Cerebellar nuclear complex (tissue), 1 donor: ENCODE measurements around the gene CDT1.
"Not testable (repeated sequence)": the region's sequence is repeated elsewhere in the genome, so short reads cannot be mapped to it uniquely, and the experiment has no call there.

Source experiments
- DNase-seq, 2 experiments: peaks; one replicate each; lab custom pipeline; 2025; lab: John Stamatoyannopoulos, UW

Gene CDT1

DNA sequence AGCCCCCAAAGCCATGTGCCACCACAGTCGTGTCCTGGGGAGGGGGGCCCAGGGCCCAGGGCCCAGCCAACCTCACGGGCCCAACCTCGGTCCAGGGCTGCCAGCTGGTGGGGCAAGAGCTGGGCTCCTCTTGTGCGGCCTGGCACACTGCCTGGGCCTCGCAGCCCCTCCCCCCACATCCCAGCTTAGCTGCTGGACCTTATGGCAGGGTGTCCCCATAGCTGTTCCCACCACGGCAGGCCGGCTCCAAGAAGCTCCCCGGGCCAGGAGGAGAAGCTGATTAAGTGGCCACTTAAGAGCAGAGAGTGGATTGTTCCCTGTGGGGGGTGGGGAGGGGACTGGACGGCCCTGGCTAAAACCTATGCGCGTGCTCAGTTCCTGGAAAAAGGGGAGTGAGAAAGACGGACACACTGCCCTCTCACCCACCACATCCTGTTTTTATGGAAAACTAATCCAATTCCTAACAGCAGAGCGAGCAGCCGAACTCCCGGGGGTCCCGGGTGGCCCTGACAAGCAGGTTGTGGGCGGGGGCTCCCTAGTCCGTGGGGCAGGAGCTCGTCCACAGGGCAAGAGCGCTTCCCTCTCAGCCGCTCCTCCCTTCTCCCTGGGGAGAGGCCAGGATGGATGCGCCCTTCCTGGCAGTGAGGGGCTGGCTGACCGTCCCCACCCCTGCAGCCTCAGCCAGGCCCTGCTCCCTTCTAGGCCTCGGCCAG lies 35.4 kb upstream of the CDT1 start:
- DNase-seq = no peak

GRCh38 chr16:88769617-88770460 lies 33.8 kb upstream of the CDT1 start:
- no peak for DNase-seq

- DNase-seq = no peak
Observed at GRCh38 chr16:88770461-88771293, 32.9 kb upstream of the CDT1 start.

DNA sequence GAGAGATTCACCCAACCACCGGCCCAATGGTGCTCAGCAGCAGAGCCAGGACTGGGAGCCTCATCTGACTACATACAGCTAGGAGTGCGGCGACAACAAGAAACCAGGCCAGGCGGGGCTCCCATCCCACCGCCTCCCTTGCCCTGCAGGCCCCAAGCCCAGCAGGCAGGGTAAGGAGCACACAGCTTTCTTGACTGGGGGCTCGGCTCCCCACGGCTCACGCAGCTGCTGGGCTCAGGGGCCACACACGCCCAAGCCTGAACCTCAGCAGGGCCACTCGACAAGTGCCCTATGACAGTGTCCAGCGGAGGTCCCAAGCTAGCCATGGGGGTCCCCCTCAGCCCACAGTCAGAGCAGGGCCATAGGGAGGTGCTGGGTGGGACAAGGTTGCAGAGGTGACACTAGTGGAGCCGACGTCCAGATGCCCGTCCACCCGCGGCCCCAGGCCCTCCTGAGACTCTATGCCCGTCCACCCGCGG lies 32.3 kb upstream of the CDT1 start:
- DNase-seq = no peak

GRCh38 chr16:88771781-88772180 lies 31.8 kb upstream of the CDT1 start:
- DNase-seq = not testable (repeated sequence)

DNA sequence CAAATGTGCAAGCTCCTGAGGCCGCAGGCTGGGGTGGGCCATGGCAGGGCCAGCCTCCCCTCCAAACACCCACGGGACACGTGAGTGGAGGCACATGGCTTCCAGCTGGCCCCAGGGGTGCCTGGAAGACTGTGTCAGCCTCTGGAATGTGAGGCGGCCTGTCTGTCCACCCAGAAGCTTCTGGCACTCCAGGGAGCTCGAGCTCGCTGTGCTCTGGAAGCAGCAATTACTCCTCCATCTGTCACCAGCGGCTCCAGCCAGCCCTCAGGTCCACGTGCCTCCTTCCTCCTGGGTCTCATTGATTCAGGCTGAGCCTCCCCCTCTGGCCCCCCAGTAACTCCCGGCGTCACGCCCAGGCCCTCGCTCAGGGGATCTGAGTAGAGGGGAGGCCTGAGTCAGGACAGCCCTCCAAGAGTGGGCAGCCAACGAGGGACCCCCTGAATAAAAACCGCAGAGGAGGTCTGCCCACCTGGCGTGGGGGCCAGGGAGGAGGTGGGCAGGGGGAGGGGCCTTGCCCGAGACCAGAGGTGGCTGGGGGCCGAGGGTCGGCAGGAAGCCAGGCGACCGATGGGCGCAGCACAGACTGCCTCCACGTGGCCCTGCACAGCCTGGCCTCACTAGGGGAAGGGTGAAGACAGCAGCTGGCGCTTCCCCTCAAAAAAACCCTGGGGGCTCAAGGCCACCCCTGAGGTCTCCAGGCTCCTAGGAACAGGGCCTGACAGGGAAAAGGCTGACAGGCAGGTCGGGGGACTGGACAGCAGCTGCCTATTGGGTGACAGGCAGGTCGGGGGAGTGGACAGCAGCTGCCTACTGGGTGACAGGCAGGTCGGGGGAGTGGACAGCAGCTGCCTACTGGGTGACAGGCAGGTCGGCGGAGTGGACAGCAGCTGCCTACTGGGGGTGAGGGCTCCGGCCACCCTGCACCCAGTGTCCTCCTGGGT lies 30.4 kb upstream of the CDT1 start:
- peak in 1 of 2 experiments; percentile 45 for DNase-seq

- DNase-seq = no peak
Observed at GRCh38 chr16:88773812-88774291, 29.7 kb upstream of the CDT1 start.

GRCh38 chr16:88774544-88775393 lies 28.8 kb upstream of the CDT1 start:
- no peak for DNase-seq

DNA sequence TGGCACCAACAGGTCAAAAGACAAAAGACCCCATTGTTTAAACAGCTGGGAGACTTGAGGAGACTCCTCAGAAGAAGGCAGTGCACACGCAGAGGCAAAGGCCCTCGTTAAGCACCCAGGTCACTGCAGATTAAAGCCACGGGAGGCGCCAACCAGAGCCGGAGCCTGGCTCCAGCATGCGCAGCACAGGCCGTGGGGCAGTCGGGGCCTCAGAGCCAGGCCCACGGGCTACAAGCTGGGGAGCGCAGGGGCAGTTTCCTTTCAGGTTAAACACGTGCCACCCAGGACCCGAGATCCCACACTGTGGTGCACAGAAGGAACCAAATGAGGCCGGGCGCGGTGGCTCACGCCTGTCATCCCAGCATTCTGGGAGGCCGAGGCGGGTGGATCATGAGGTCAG lies 27.8 kb upstream of the CDT1 start:
- DNase-seq = no peak

DNA sequence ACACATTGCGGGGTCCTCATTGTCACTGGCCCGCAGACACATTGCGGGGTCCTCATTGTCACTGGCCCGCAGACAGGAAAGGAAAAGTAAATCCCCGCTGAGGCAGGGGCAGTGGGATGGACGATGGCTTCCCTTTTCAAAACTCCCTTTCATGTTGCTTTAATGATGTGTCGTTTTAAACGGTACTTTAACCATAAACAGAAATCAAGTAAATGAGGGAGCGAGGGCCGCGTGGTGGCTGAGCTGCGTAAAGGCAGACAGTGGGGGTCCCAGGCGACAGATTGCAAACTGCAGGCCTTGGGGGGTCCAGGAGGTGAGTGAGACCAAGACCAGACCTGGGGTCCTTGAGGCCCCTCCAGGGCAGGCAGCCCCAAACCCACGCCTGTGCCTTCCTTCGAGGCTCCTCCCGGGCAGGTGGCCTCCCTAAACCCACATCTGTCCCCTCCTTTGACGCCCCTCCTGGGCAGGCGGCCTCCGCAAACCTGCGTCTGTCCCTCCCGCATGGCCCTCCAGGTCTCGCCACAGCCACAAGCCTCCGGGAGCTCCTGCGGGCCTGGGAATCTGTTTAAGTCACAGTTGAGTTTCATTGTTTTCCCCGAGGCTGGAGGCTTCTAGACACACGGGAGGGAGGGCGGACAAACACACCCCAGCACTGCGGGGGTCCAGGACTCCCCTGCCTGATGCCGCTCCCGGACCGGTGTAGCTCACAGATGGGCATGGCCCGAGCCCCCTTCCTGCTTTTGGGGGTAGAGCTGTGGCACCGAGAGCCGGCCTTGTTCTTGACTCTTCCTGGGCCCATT lies 25.9 kb upstream of the CDT1 start:
- DNase-seq = no peak

GRCh38 chr16:88778271-88778525 lies 25.4 kb upstream of the CDT1 start:
- DNase-seq = no peak

DNA sequence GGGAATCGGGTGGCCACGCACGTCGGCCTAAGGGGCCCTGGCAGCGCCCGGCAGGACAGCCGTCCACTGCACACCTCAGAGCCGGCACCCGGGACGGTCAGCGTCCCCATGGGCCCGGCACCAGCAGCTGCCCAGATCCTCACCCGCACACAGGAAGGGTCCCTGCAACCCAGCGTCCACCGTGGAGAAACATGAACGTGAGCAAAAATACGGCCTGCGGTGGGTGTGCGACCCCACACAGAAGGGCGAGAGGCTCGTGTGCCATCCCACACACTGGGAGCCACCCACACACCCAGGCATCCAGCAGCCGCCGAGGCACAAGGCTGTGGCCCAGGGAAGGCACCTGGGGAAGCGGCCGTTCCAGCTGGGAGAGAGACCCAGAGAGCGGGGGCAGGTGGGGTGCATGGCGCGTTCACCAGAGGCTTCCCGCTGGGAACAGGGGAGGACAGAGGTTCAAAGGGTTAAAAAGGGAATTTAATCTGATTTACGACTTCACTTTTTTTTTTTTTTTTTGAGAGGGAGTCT lies 25.0 kb upstream of the CDT1 start:
- no peak for DNase-seq

DNA sequence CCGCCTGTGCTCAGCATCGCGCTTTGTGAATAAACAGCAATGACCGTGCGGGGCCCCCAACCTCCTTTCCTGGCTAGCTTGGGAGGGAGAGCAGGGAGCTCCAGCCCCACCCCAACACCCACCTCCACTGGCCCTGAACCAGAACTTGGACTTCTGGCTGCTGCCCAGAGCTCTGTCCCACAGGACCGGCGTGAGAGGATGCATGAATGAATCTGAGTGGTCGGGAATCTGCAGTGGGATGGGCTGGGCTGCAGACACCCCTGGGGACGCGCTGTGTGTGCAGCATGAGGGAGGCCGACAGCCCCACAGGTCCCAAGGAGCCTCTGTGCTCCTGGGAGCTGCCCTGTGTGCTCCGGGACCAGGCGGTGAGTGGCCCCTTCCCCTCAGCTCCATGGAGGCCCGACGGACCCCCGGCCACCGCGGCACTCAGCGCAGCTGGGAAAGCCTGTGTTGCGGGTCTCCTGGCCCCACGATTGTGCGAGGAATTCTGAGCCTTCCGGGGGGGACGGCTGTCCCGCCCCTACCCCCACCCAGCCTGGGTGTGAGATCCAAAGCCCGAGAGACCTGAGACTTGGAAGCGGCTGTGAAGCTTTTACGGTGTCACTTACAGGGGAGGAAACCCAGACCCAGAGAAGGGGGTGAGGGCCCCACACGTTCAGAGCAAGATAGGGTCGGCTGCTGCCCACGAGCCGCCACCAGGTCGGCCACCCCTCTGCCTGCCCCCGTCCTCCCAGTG lies 24.0 kb upstream of the CDT1 start:
- DNase-seq = no peak

DNA sequence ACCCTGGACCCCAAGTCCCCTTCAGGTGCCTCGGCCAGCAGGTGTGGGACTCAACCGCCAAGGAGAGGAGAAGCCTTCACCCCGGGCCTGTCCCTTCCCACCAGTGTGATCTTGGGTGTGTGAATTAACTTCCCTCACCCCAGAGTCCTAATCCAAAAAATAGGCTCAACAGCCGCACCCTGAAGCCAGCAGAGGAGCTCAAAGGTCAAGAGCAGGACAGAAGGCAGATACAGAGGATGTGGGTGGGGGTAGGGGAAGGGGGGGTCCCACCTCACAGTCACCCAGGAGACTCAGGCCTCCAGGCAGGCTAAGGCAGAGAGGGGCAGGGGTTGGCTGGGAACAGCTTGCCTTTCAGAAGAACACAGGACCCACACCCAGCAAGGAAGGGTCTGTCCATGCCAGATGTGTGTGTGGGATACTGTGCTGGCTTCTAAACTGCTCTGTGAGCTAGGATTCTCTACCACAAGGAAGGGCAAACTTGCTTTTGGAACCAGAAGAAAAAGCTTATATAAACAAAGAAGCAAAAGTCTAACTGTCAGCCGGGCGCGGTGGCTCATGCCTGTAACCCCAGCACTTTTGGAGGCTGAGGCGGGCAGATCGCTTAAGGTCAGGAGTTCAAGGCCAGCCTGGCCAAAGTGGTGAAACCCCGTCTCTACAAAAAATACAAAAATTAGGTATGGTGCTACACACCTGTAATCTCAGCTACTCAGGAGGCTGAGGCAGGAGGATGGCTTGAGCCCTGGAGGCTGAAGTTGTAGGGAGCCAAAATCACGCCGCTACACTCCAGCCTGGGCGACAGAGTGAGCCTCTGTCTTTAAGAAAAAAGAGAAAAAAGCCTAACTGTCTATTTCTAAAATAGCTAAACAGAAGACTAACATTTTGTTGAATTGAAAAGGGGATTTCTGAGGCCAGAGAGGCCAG lies 23.2 kb upstream of the CDT1 start:
- no peak for DNase-seq

DNA sequence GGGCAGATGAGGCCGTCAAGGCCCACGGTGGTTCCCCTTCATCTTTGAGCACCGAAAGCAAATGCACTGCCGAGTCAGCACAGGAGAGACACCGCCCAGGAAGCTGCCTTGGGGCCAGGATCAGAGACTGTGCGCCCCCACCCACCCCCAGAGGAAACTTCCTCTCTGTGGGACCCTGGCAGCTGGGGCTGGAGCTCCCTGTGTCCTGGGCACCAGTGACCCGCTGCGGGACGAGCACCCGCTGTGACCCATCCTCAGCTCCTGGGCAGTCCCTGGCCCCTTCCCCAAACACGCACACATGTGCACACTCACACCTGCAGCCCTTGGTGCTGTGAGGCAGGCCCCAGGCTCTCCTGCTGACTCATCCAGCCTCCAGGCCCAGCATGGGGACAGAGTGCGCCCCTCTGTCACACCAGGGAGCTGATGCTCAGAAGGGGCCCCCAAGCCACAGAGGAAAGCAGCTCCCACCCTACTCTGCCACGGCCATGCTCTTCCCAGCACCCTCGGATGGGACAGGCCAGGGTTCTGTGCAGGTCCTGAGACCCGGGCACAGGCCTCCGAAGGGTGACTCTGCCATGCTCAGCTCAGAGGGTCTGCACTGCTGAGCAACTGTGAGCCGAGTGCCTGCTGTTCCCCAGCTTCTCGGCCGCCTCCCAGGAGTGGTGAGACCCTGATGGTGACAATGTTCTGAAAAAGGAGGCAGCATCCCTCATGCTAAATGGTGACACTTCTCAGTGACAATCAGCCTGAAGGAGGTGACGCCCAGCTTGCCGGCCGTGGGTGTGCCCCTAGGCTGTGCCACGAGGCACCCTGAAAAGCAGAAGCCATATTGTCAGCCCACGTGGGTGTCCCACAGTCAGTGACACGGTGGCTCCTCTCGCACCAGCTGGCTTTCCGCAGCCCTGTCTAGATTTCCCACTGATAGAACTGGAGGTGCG lies 22.2 kb upstream of the CDT1 start:
- DNase-seq = no peak
